Naive thymus-derived CD8-positive, alpha-beta T cell (primary cell): ENCODE data around the gene SBF2. TPM values are rescaled to one million over a fixed set of nuclear protein-coding genes. Genes with fewer than 3 reads are reported as not detected.
"Not testable (repeated sequence)": the region's sequence is repeated elsewhere in the genome, so short reads cannot be mapped to it uniquely, and the experiment has no call there.

Experiments
- ATAC-seq, 2 donors: fragments of 150-1000 bp; cut with Tn5 transposase in 1 of 2; sonication (Bioruptor Pico), chemical (Tn5 transposase) in 1 of 2; 1 replicate in 1 of 2; 2 replicates in 1 of 2; pipeline ENCODE4 v1.10.0; 2021; ENCODE audit warnings: mild to moderate bottlenecking in 2 of 2, moderate library complexity in 2 of 2
- POLR2A ChIA-PET: fragments of 350-600 bp; sonication (Branson Sonifier 250); formaldehyde crosslinking; loops from one replicate; lab custom pipeline; 2021; ENCODE audit warnings: antibody characterized with exemption; lab: Charles Lee
- DNase-seq, 10 donors: peaks; one replicate each; pipeline versions ENCODE4 v3.0.0 to v3.0.0-alpha.2; 2020 to 2022
- H3K27ac Mint-ChIP-seq, 10 donors: one replicate each; pipeline ENCODE4 v1.8.0; 2020 to 2022; ENCODE audit warnings: mild to moderate bottlenecking in 10 of 10, mixed read lengths in 10 of 10, moderate library complexity in 4 of 10, inconsistent platforms in 1 of 10
- H3K27me3 Mint-ChIP-seq, 5 donors: one replicate each; pipeline ENCODE4 v1.8.0; 2021 to 2022; ENCODE audit warnings: mixed read lengths in 5 of 5
- H3K36me3 Mint-ChIP-seq, 3 donors: one replicate each; pipeline ENCODE4 v1.8.0; 2020 to 2022; ENCODE audit warnings: mixed read lengths in 3 of 3, mild to moderate bottlenecking in 2 of 3, inconsistent platforms in 1 of 3
- H3K4me1 Mint-ChIP-seq, 4 donors: one replicate each; pipeline ENCODE4 v1.8.0; 2021 to 2022; ENCODE audit warnings: mixed read lengths in 4 of 4
- H3K4me3 Mint-ChIP-seq, 10 donors: one replicate each; pipeline ENCODE4 v1.8.0; 2020 to 2022; ENCODE audit warnings: mild to moderate bottlenecking in 10 of 10, mixed read lengths in 10 of 10, moderate library complexity in 6 of 10, inconsistent platforms in 1 of 10
- H3K9me3 Mint-ChIP-seq, 9 donors: one replicate each; pipeline ENCODE4 v1.8.0; 2020 to 2022; ENCODE audit warnings: mixed read lengths in 9 of 9, mild to moderate bottlenecking in 3 of 9, inconsistent platforms in 1 of 9, moderate library complexity in 1 of 9
- polyA plus RNA-seq, 3 donors: library from polyadenylated mRNA; unstranded; fragments of 300-500 nt; fragmentation: Illumina TruSeq; gene quantifications; one replicate each; pipeline ENCODE4 v1.2.3, GENCODE V29; 2021
- total RNA-seq, 8 experiments: library from RNA in 2 of 8; stranded (reverse) in 2 of 8; gene quantifications; one replicate each; pipeline ENCODE4 v1.2.3 and lab custom pipeline; 2021 to 2026

SBF2 gene
- total and polyA plus RNA-seq, 5 experiments from 2014 or later, result 2.0 to 14.6 (median 4.9) TPM

GRCh38 chr11:10041748-10042446 is 252.1 kb downstream of the SBF2 start:
- Mint-ChIP-seq H3K4me3 (no peak overlapping the region), H3K4me1 (peaks cover 0 to 15% (median 0%) of the 10 kb centered on the region in 4 donors), H3K9me3 (peaks cover 0 to 37% (median 15%) of the 10 kb centered on the region in 9 donors), H3K27ac (no peak overlapping the region), H3K36me3 (peaks cover 11 to 44% (median 25%) of the 10 kb centered on the region in 3 donors), H3K27me3 (no peaks in the 10 kb centered on the region)
- DNase-seq, result no peak
- no peak for ATAC-seq
- POLR2A ChIA-PET, result no interaction called here

GRCh38 chr11:10041332-10041731 is 252.7 kb downstream of the SBF2 start:
- Mint-ChIP-seq H3K9me3 (peaks cover 0 to 34% (median 13%) of the 10 kb centered on the region in 9 donors), H3K27me3 (no peaks in the 10 kb centered on the region), H3K4me3 (no peak overlapping the region), H3K27ac (no peak overlapping the region), H3K36me3 (peaks cover 8 to 42% (median 25%) of the 10 kb centered on the region in 3 donors), H3K4me1 (peaks cover 0 to 15% (median 0%) of the 10 kb centered on the region in 4 donors)
- POLR2A ChIA-PET, result no interaction called here
- no peak for ATAC-seq
- DNase-seq, result no peak

GRCh38 chr11:10038521-10039302 is 255.3 kb downstream of the SBF2 start:
- no peak for ATAC-seq
- H3K36me3 Mint-ChIP-seq, result peaks cover 8 to 40% (median 25%) of the 10 kb centered on the region in 3 donors
- H3K27me3 Mint-ChIP-seq, result no peaks in the 10 kb centered on the region
- peaks cover 0 to 15% (median under 1%) of the 10 kb centered on the region in 4 donors for H3K4me1 Mint-ChIP-seq
- POLR2A ChIA-PET, result no interaction called here
- no peak overlapping the region for H3K27ac Mint-ChIP-seq
- H3K4me3 Mint-ChIP-seq, result no peak overlapping the region
- peaks cover 0 to 13% (median 6%) of the 10 kb centered on the region in 9 donors for H3K9me3 Mint-ChIP-seq
- DNase-seq, result no peak

DNA sequence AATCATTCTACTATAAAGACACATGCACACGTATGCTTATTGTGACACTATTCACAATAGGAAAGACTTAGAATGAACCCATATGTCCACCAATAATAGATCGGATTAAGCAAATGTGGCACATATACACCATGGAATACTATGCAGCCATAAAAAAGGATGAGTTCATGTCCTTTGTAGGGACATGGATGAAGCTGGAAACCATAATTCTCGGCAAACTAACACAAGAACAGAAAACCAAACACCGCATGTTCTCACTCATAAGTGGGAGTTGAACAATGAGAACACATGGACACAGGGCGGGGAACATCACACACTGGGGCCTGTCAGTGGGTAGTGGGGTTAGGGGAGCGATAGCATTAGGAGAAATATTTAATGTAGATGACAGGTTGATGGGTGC is 258.1 kb downstream of the SBF2 start:
- not testable (repeated sequence) for H3K4me3 Mint-ChIP-seq, H3K4me1 Mint-ChIP-seq, H3K27ac Mint-ChIP-seq

DNA sequence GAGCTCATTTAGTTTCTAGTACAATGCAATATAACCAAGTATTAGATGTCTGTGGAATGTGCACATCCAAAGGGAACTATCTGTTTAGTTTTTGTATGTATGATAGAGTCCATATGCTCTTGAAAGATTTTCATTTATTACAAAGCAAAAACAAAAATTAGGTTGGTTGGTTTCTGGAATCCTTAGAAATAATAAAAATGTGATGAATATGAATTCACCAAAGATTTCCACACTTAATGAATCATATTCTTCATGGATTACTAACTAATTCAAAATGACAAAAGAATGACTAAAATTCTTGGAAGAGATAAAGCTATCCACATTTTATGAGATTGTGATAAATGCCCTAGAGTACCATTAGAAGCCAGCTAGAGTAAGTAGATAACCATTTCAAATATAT is 261.1 kb downstream of the SBF2 start:
- H3K27ac Mint-ChIP-seq, result no peak overlapping the region
- H3K4me1 Mint-ChIP-seq, result peaks cover 0 to 1% (median 0%) of the 10 kb centered on the region in 4 donors

More for the DNA sequence above, 258.1 kb downstream of the SBF2 start:
- DNase-seq, H3K27me3 Mint-ChIP-seq, ATAC-seq, H3K9me3 Mint-ChIP-seq, POLR2A ChIA-PET: not testable (repeated sequence)
- peaks cover 0 to 17% (median 11%) of the 10 kb centered on the region in 3 donors for H3K36me3 Mint-ChIP-seq

DNA sequence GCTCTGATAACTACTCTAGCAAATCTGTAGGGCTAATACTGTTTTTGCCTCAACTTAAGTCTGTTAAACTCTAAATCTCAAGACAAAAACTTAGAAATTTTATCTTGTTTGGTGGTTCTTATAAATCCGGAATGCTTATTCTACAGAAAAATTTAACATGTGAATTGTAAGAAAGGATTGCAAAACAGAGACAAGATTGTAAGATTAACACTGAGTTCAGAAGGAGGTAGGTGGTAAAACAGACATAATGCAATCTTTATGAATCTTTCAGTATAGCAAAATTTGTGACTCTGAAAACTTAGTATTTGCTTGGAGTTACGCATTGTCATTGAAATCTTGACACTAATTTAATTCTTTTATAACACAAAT is 263.9 kb downstream of the SBF2 start:
- POLR2A ChIA-PET, result no interaction called here
- no peaks in the 10 kb centered on the region for H3K27me3 Mint-ChIP-seq
- peaks cover 0 to 1% (median 0%) of the 10 kb centered on the region in 4 donors for H3K4me1 Mint-ChIP-seq
- no peak overlapping the region for H3K4me3 Mint-ChIP-seq
- no peak overlapping the region for H3K27ac Mint-ChIP-seq
- DNase-seq (no peak), ATAC-seq (no peak)
- no peaks in the 10 kb centered on the region for H3K9me3 Mint-ChIP-seq
- peaks cover 0 to 33% (median 28%) of the 10 kb centered on the region in 3 donors for H3K36me3 Mint-ChIP-seq

More for the DNA sequence above, 261.1 kb downstream of the SBF2 start:
- Mint-ChIP-seq H3K4me3 (no peak overlapping the region), H3K36me3 (peaks cover 0 to 23% (median 19%) of the 10 kb centered on the region in 3 donors), H3K9me3 (peaks cover 0 to 5% (median 0%) of the 10 kb centered on the region in 9 donors), H3K27me3 (no peaks in the 10 kb centered on the region)
- no peak for ATAC-seq
- POLR2A ChIA-PET, result no interaction called here
- no peak for DNase-seq

GRCh38 chr11:10029386-10030121 is 264.5 kb downstream of the SBF2 start:
- Mint-ChIP-seq H3K4me3 (no peak overlapping the region), H3K36me3 (peaks cover 0 to 33% (median 30%) of the 10 kb centered on the region in 3 donors), H3K4me1 (peaks cover 0 to 1% (median 0%) of the 10 kb centered on the region in 4 donors), H3K27ac (no peak overlapping the region), H3K9me3 (no peaks in the 10 kb centered on the region), H3K27me3 (no peaks in the 10 kb centered on the region)
- no peak for DNase-seq
- POLR2A ChIA-PET, result no interaction called here
- no peak for ATAC-seq

DNA sequence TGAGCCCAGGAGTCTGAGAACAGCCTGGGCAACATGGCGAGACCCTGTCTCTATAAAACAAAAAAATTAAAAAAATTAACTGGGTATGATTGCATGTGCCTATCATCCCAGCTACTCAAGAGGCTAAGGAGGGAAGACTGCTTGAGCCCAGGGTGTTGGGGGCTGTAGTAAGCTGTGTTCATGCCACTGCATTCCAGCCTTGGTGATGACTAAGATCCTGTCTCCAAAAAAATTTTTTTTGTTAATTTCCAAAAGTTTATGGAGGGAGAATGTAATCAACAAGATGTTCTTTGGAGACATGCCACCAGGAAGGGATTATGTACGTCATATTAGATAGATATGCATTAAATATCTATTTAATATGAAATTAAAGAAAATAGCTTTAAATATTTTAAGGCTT is 267.5 kb downstream of the SBF2 start:
- H3K4me1 Mint-ChIP-seq, result peaks cover 4 to 9% (median 5%) of the 10 kb centered on the region in 4 donors
- POLR2A ChIA-PET, result no interaction called here

DNA sequence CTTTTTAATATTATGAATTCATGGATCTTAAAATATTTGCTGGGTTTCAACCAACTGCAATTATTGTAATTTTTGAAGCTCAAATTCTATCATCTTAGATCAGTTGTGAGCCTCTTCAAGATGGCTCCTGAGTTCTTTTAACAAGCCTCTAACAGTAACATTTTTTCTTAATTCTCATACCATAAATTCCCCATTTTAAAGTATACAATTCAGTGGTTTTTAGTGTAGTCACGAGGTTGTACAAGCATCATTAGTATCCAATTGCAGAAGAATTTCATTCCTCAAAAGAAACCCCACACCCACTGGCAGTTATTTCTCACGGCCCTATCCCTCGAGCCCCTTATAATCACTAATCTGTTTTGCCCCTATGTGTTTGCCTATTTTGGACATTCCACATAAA is 270.8 kb downstream of the SBF2 start:
- H3K36me3 Mint-ChIP-seq, result peaks cover 5 to 21% (median 16%) of the 10 kb centered on the region in 3 donors
- H3K4me1 Mint-ChIP-seq, result peaks cover 7 to 21% (median 18%) of the 10 kb centered on the region in 4 donors
- no peak overlapping the region for H3K4me3 Mint-ChIP-seq
- no peaks in the 10 kb centered on the region for H3K9me3 Mint-ChIP-seq
- POLR2A ChIA-PET, result no interaction called here
- DNase-seq (no peak), ATAC-seq (no peak)
- no peaks in the 10 kb centered on the region for H3K27me3 Mint-ChIP-seq
- no peak overlapping the region for H3K27ac Mint-ChIP-seq

More for the DNA sequence above, 267.5 kb downstream of the SBF2 start:
- H3K36me3 Mint-ChIP-seq, result peaks cover 0 to 33% (median 30%) of the 10 kb centered on the region in 3 donors
- no peak for ATAC-seq
- H3K4me3 Mint-ChIP-seq, result no peak overlapping the region
- H3K27ac Mint-ChIP-seq, result no peak overlapping the region
- no peak for DNase-seq
- H3K9me3 Mint-ChIP-seq, result no peaks in the 10 kb centered on the region
- no peaks in the 10 kb centered on the region for H3K27me3 Mint-ChIP-seq

DNA sequence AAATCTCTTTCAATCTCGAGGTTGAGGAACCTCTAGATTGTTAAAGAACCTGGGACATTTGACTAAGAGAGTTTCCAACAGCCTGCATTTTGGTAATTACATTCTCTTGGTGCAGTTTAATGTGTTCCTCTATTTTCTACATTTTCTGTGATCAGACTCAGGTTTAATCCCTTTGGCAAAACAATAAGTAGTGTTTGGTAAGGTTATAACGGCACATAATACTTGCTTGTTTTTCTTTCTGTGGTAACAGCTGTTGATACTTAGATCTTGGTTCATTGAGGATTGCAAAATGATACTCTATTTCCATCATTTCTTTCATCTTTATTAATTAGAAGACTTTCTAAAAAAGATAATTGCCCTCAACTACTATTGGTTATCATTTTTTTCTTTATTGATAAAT is 271.3 kb downstream of the SBF2 start:
- peaks cover 7 to 24% (median 18%) of the 10 kb centered on the region in 4 donors for H3K4me1 Mint-ChIP-seq
- no peaks in the 10 kb centered on the region for H3K9me3 Mint-ChIP-seq
- DNase-seq, result no peak
- H3K36me3 Mint-ChIP-seq, result peaks cover 5 to 19% (median 12%) of the 10 kb centered on the region in 3 donors
- no peaks in the 10 kb centered on the region for H3K27me3 Mint-ChIP-seq
- POLR2A ChIA-PET, result no interaction called here
- ATAC-seq, result no peak
- H3K4me3 Mint-ChIP-seq, result no peak overlapping the region
- no peak overlapping the region for H3K27ac Mint-ChIP-seq

DNA sequence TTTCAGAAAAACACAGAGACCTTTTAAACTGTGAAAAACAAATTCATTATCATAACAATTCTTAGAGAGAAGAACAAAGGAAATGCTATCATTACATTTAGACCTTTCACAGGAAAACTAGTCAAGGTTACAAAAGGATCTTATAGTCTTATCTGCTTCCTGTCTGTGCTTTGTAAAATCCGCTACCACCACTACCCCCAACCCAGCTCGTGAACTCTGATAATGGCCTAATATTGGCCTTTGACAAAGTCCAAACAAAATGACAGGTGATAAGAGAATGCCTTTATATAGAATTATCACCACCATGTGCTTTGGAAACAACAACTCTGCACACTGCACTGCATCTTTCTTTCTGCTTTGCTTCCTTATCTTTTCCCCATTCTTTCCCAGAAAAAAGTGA is 272.5 kb downstream of the SBF2 start:
- H3K27ac Mint-ChIP-seq, result peak overlapping the region in 2 of 10 donors; percentile 16 to 17
- peak overlapping the region in 1 of 10 donors; percentile 4 for H3K4me3 Mint-ChIP-seq
- H3K9me3 Mint-ChIP-seq, result no peaks in the 10 kb centered on the region
- H3K4me1 Mint-ChIP-seq, result peaks cover 6 to 25% (median 18%) of the 10 kb centered on the region in 4 donors
- no peak for ATAC-seq
- POLR2A ChIA-PET, result no interaction called here
- DNase-seq, result no peak
- H3K36me3 Mint-ChIP-seq, result peaks cover 5 to 27% (median 12%) of the 10 kb centered on the region in 3 donors
- no peaks in the 10 kb centered on the region for H3K27me3 Mint-ChIP-seq

DNA sequence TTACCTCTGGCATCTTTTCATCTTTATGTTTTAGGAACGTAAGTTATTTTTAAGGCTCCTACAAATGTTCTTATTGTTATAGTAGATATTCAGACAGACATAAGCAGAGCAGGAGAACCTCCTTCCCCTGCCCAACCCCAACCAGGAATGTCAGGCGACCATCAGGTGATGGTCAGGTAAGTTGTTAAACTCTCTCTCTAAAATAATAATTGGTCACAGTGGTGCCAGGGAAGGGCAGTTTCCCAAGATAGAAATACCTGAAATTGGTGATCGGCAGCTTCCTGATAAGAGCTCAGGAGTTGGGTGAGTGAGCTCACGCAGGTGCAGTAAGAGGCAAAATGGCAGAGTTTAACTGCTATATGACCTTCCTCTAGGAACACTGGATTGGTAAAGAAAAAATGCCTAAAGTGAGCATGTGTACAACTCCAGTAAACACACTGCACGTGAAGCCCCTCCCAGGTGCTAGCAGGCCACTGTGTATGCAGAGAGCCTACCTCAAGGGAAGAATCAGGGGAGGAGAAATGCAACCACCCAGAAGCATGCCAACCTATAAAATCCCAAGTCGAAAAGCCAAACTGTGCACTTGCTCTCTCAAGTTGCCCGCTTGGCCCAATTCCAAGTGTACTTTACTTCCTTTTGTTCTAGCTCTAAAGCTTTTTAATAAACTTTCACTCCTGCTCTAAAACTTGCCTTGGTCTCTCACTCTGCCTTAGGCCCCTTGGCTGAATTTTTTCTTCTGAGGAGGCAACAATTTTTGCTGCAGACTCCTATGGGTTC is 273.9 kb downstream of the SBF2 start:
- Mint-ChIP-seq H3K36me3 (peaks cover 5 to 29% (median 9%) of the 10 kb centered on the region in 3 donors), H3K27ac (peak overlapping the region in 3 of 10 donors; percentile 20 to 57 (median 29)), H3K4me3 (no peak overlapping the region), H3K27me3 (no peaks in the 10 kb centered on the region), H3K9me3 (peaks cover 0 to 2% (median 0%) of the 10 kb centered on the region in 9 donors), H3K4me1 (peaks cover 6 to 25% (median 18%) of the 10 kb centered on the region in 4 donors)
- POLR2A ChIA-PET, result no interaction called here
- no peak for ATAC-seq
- DNase-seq, result peak in 1 of 10 donors; percentile 18
